Right lobe of liver (tissue), 6 donors: ENCODE results near the gene SAMD4A. TPM values are rescaled to one million over a fixed set of nuclear protein-coding genes. Genes with fewer than 3 reads are reported as not detected.

Experiments used
- ATAC-seq, 4 donors: fragments of 200-7000 bp; cut with Tn5 transposase; one replicate each; pipeline ENCODE4 v1.9.1; 2020; ENCODE audit warnings: mild to moderate bottlenecking in 4 of 4, moderate library complexity in 4 of 4
- DNase-seq, 3 donors: peaks; one replicate each; pipeline ENCODE4 v3.0.0-alpha.2; 2020
- H3K27ac ChIP-seq, 3 donors: fragments of 200-600 bp; one replicate each; pipeline ENCODE4 v1.8.0; 2022
- H3K27me3 ChIP-seq, 2 donors: fragments of 200-600 bp; one replicate each; pipeline ENCODE4 v1.8.0; 2022
- H3K36me3 ChIP-seq, 4 donors: fragments of 200-600 bp; sonication (generic) in 1 of 4; one replicate each; pipeline versions ENCODE4 v1.5.1 to v1.8.0; 2017 to 2022; ENCODE audit warnings: control low read depth in 1 of 4
- H3K4me1 ChIP-seq, 4 donors: fragments of 200-600 bp; sonication (generic) in 1 of 4; one replicate each; pipeline versions ENCODE4 v1.5.1 to v1.8.0; 2017 to 2022; ENCODE audit warnings: control low read depth in 1 of 4
- H3K4me3 ChIP-seq, 3 donors: fragments of 200-600 bp; one replicate each; pipeline ENCODE4 v1.8.0; 2022
- H3K9me3 ChIP-seq, 4 donors: fragments of 200-600 bp; sonication (generic) in 1 of 4; one replicate each; pipeline versions ENCODE4 v1.5.1 to v1.8.0; 2017 to 2022; ENCODE audit warnings: control low read depth in 1 of 4
- POLR2A ChIP-seq: fragments of 450-650 bp; IDR thresholded peaks from one replicate; pipeline ENCODE4 v1.6.1; 2017; ENCODE audit warnings: antibody characterized with exemption, mild to moderate bottlenecking
- WGBS: methylation state at CpG from one replicate; pipeline ENCODE4 v1.1.6; 2018; ENCODE audit warnings: low coverage, low lambda C conversion rate; ENCODE audit not compliant: insufficient coverage; ENCODE audit errors: missing lambda C conversion rate; 5-methylcytosine and 5-hydroxymethylcytosine counted together
- intact Hi-C, 2 donors: fragments of 100-400 bp; cut with DNase I; formaldehyde crosslinking; loops; one replicate each; pipeline versions ENCODE4 v1.11.2 to v1.14.1; 2022
- total RNA-seq, 6 experiments: library from RNA; depleted of rRNA in 2 of 6; stranded (reverse); fragments of >200 nt in 2 of 6; fragmentation: NEBNext Ultra II Directional in 3 of 6; extraction: Animal tissue kit (Norgen Biotek cat#: 25700) in 3 of 6; gene quantifications; one replicate each; pipeline versions ENCODE4 v1.1.0 to v1.2.4, GENCODE V29; 2016 to 2023
- TF ChIP-seq, protein P1 (sequence below), 4 donors: fragments of 200-600 bp in 3 of 4; fragments of 450-650 bp in 1 of 4; IDR thresholded peaks; one replicate each; pipeline versions ENCODE4 v1.5.1 to v1.8.0; 2016 to 2022; ENCODE audit warnings: antibody characterized with exemption in 4 of 4, mild to moderate bottlenecking in 2 of 4
- donor health status: DM: no; HTN: yes; CAD: no.
- donor health status: DM: no; HTN: no; CAD: no.
- donor health status: DM: no; HTN: no; CAD: no.
- donor health status: DM: no; HTN: yes; CAD: no.
- donor health status: DM: no; HTN: yes; CAD: no.

The SAMD4A gene
- total RNA-seq, 6 experiments from 2014 or later = 16.7 to 31.9 (median 21.1) TPM

- Histone ChIP-seq H3K4me3 (no peak overlapping the region), H3K27ac (peak overlapping the region in 1 of 3 donors; percentile 96), H3K9me3 (no peaks in the 10 kb centered on the region), H3K27me3 (no peaks in the 10 kb centered on the region), H3K4me1 (peaks cover 0 to 46% (median 23%) of the 10 kb centered on the region in 4 donors), H3K36me3 (no peaks in the 10 kb centered on the region)
- TF ChIP-seq, protein P1, sequence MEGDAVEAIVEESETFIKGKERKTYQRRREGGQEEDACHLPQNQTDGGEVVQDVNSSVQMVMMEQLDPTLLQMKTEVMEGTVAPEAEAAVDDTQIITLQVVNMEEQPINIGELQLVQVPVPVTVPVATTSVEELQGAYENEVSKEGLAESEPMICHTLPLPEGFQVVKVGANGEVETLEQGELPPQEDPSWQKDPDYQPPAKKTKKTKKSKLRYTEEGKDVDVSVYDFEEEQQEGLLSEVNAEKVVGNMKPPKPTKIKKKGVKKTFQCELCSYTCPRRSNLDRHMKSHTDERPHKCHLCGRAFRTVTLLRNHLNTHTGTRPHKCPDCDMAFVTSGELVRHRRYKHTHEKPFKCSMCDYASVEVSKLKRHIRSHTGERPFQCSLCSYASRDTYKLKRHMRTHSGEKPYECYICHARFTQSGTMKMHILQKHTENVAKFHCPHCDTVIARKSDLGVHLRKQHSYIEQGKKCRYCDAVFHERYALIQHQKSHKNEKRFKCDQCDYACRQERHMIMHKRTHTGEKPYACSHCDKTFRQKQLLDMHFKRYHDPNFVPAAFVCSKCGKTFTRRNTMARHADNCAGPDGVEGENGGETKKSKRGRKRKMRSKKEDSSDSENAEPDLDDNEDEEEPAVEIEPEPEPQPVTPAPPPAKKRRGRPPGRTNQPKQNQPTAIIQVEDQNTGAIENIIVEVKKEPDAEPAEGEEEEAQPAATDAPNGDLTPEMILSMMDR (IDR thresholded peaks at IDR 0.05) = no peak
- TF ChIP-seq POLR2A = no peak
- DNase-seq = no peak
- no peak for ATAC-seq
- intact Hi-C loops = no loop called here
These were observed 267.2 kb downstream of the SAMD4A start for GRCh38 chr14:54834081-54834480.

DNA sequence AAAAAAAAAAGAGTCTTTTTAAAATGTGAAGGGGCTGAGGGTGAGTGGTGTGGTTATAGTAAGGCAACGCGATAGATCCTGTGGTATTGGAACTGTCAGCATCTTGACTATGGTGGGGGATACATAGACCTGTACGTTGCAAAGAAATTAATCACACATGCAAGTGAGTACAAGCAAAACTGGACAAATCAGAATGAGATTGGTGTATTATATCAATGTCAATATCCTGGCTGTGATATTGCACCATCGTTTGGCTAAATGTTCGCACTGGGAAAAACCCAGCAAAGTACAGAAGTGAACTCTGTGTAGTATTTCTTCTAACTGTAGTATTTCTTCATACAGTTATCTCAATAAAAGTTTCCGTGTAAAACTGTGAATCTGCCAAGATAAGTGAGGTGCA is 267.8 kb downstream of the SAMD4A start:
- Histone ChIP-seq H3K27me3 (no peaks in the 10 kb centered on the region), H3K36me3 (no peaks in the 10 kb centered on the region), H3K27ac (peak overlapping the region; percentile 33 to 96 (median 40)), H3K4me3 (no peak overlapping the region), H3K4me1 (peaks cover 0 to 51% (median 24%) of the 10 kb centered on the region in 4 donors), H3K9me3 (no peaks in the 10 kb centered on the region)
- TF ChIP-seq POLR2A = no peak
- TF ChIP-seq, protein P1 (IDR thresholded peaks at IDR 0.05) = no peak
- intact Hi-C loops = no loop called here
- 36% methylated on average over 6 of the region's 6 CpGs for WGBS
- DNase-seq (no peak), ATAC-seq (peak; percentile 26 to 44 (median 34))

GRCh38 chr14:54836231-54836630 is 269.3 kb downstream of the SAMD4A start:
- H3K4me3 ChIP-seq = no peak overlapping the region
- peaks cover 0 to 66% (median 31%) of the 10 kb centered on the region in 4 donors for H3K4me1 ChIP-seq
- DNase-seq = no peak
- no peak for TF ChIP-seq POLR2A
- TF ChIP-seq, protein P1 (IDR thresholded peaks at IDR 0.05) = no peak
- intact Hi-C loops = no loop called here
- no peak for ATAC-seq
- peaks cover 0 to 3% (median 0%) of the 10 kb centered on the region in 4 donors for H3K36me3 ChIP-seq
- H3K27me3 ChIP-seq = no peaks in the 10 kb centered on the region
- H3K27ac ChIP-seq = peak overlapping the region in 2 of 3 donors; percentile 52 to 96
- 54% methylated on average over 2 of the region's 2 CpGs for WGBS
- no peaks in the 10 kb centered on the region for H3K9me3 ChIP-seq

GRCh38 chr14:54837508-54838149 is 270.7 kb downstream of the SAMD4A start:
- Histone ChIP-seq H3K9me3 (no peaks in the 10 kb centered on the region), H3K4me1 (peaks cover 0 to 79% (median 38%) of the 10 kb centered on the region in 4 donors)
- WGBS = 36% methylated on average over 2 of the region's 2 CpGs

More at GRCh38 chr14:54837508-54838149, 270.7 kb downstream of the SAMD4A start:
- TF ChIP-seq, protein P1 (IDR thresholded peaks at IDR 0.05) = no peak
- TF ChIP-seq POLR2A = peak; percentile 53
- intact Hi-C loops = no loop called here
- no peak overlapping the region for H3K4me3 ChIP-seq
- ATAC-seq (peak; percentile 68 to 87 (median 79)), DNase-seq (peak; percentile 58 to 90 (median 74))
- peak overlapping the region; percentile 3 to 96 (median 91) for H3K27ac ChIP-seq
- H3K36me3 ChIP-seq = peaks cover 0 to 3% (median 0%) of the 10 kb centered on the region in 4 donors
- H3K27me3 ChIP-seq = no peaks in the 10 kb centered on the region
